SK-N-SH (cell line): ENCODE measurements around the gene ZSWIM5. TPM values are rescaled to one million over a fixed set of nuclear protein-coding genes. Genes with fewer than 3 reads are reported as not detected.

Experiments used
- CTCF ChIA-PET: fragments of 300-600, 350-600 bp; formaldehyde crosslinking; extraction: SDS; loops from one replicate; lab custom pipeline; 2021; lab: Yijun Ruan, JAX
- POLR2A ChIA-PET: fragments of 350-600 bp; sonication (Branson Sonifier 250); formaldehyde crosslinking; extraction: SDS; loops from one replicate; lab custom pipeline; 2020; ENCODE audit warnings: antibody characterized with exemption, inconsistent platforms; lab: Yijun Ruan, JAX
- DNase-seq: peaks from one replicate; pipeline ENCODE4 v3.0.0; 2012
- H2AFZ ChIP-seq: fragments of 200-600 bp; sonication (generic); 2 replicates; pipeline ENCODE4 v1.8.1; 2016; ENCODE audit warnings: antibody characterized with exemption, mild to moderate bottlenecking, low read depth
- H3F3A ChIP-seq: fragments of 200-600 bp; sonication (generic); replicated peaks from 2 replicates; pipeline ENCODE3; 2016; ENCODE audit warnings: antibody characterized with exemption, mild to moderate bottlenecking; ENCODE audit not compliant: insufficient read depth
- H3K27ac ChIP-seq, 2 experiments: fragments of 200-500 bp in 1 of 2; fragments of 200-600 bp in 1 of 2; sonication (Bioruptor generic) in 1 of 2; sonication (generic), shearing (Covaris generic) in 1 of 2; 2 replicates each; pipeline versions ENCODE4 v1.5.1 to v1.6.1; 2014 to 2016; ENCODE audit warnings: low read depth in 2 of 2, inconsistent platforms in 1 of 2, low read length in 1 of 2, mild to moderate bottlenecking in 1 of 2, mixed read lengths in 1 of 2
- H3K27me3 ChIP-seq: fragments of 200-600 bp; sonication (generic), shearing (Covaris generic); 2 replicates; pipeline ENCODE4 v1.6.1; 2016; ENCODE audit warnings: mixed run types; ENCODE audit not compliant: insufficient read depth
- H3K36me3 ChIP-seq, 2 experiments: fragments of 200-500 bp in 1 of 2; fragments of 200-600 bp in 1 of 2; sonication (Bioruptor generic) in 1 of 2; sonication (generic) in 1 of 2; replicated peaks in 1 of 2; 2 replicates each; pipeline versions ENCODE3 to v1.5.1; 2014 to 2016; ENCODE audit warnings: low read length in 1 of 2, mild to moderate bottlenecking in 1 of 2; ENCODE audit not compliant: insufficient read depth in 2 of 2, control insufficient read depth in 1 of 2
- H3K4me1 ChIP-seq, 2 experiments: fragments of 200-500 bp in 1 of 2; fragments of 200-600 bp in 1 of 2; sonication (Bioruptor generic) in 1 of 2; sonication (generic), shearing (Covaris generic) in 1 of 2; 2 replicates each; pipeline versions ENCODE4 v1.5.1 to v1.6.1; 2014 to 2016; ENCODE audit warnings: low read depth in 1 of 2, low read length in 1 of 2, mixed run types in 1 of 2; ENCODE audit not compliant: insufficient read depth in 2 of 2, control insufficient read depth in 1 of 2
- H3K4me2 ChIP-seq: fragments of 200-600 bp; sonication (generic), shearing (Covaris generic); 2 replicates; pipeline ENCODE4 v1.6.1; 2017; ENCODE audit warnings: mixed run types
- H3K4me3 ChIP-seq, 2 experiments: fragments of 200-500 bp in 1 of 2; fragments of 200-600 bp in 1 of 2; sonication (Bioruptor generic) in 1 of 2; sonication (generic), shearing (Covaris generic) in 1 of 2; 2 replicates each; pipeline versions ENCODE4 v1.5.1 to v1.8.1; 2014 to 2016; ENCODE audit warnings: low read depth in 2 of 2, inconsistent platforms in 1 of 2, low read length in 1 of 2, mild to moderate bottlenecking in 1 of 2, mixed read lengths in 1 of 2, moderate library complexity in 1 of 2
- H3K79me2 ChIP-seq: fragments of 200-600 bp; sonication (generic); 2 replicates; pipeline ENCODE4 v1.8.1; 2017; ENCODE audit warnings: mild to moderate bottlenecking; ENCODE audit not compliant: insufficient read depth
- H3K9ac ChIP-seq: fragments of 200-600 bp; sonication (generic); 2 replicates; pipeline ENCODE4 v1.6.1; 2017; ENCODE audit warnings: mixed run types
- H3K9me2 ChIP-seq: fragments of 200-600 bp; sonication (generic); 2 replicates; pipeline ENCODE4 v1.6.1; 2017; ENCODE audit warnings: mixed run types
- H3K9me3 ChIP-seq: fragments of 200-600 bp; sonication (generic); 2 replicates; pipeline ENCODE4 v1.6.1; 2017; ENCODE audit warnings: mixed run types, mild to moderate bottlenecking, moderate library complexity
- H4K20me1 ChIP-seq: fragments of 200-600 bp; sonication (generic); 2 replicates; pipeline ENCODE4 v1.6.1; 2017; ENCODE audit warnings: mild to moderate bottlenecking, mixed run types; ENCODE audit not compliant: insufficient read depth
- ELF1 ChIP-seq: IDR thresholded peaks from 2 replicates; pipeline ENCODE4 v1.4.0; 2012
- EP300 ChIP-seq, 2 experiments: IDR thresholded peaks; 2 replicates each; pipeline versions ENCODE4 v1.4.0 to v1.6.1; 2012; ENCODE audit warnings: borderline replicate concordance in 1 of 2, low read depth in 1 of 2, low read length in 1 of 2
- GABPA ChIP-seq: IDR thresholded peaks from 2 replicates; pipeline ENCODE4 v1.4.0; 2012; ENCODE audit warnings: low read depth, mild to moderate bottlenecking
- IRF3 ChIP-seq: fragments of 150-350 bp; IDR thresholded peaks from 2 replicates; pipeline ENCODE4 v1.6.1; 2016; ENCODE audit warnings: mild to moderate bottlenecking, low read depth, low read length
- POLR2AphosphoS5 ChIP-seq: IDR thresholded peaks from 2 replicates; pipeline ENCODE4 v1.6.1; 2012; ENCODE audit warnings: low read depth, low read length
- RAD21 ChIP-seq: IDR thresholded peaks from 2 replicates; pipeline ENCODE4 v1.6.1; 2012; ENCODE audit warnings: mild to moderate bottlenecking, low read length
- RCOR1 ChIP-seq: fragments of 150-350 bp; IDR thresholded peaks from 2 replicates; pipeline ENCODE4 v1.6.1; 2017; ENCODE audit warnings: antibody characterized with exemption, low read length
- RXRA ChIP-seq: IDR thresholded peaks from 2 replicates; pipeline ENCODE4 v1.4.0; 2012; ENCODE audit warnings: low read depth, mild to moderate bottlenecking, borderline replicate concordance
- SMC3 ChIP-seq: IDR thresholded peaks from 2 replicates; pipeline ENCODE4 v1.6.1; 2012; ENCODE audit warnings: low read depth, low read length, improper control_type of control experiment
- TAF1 ChIP-seq: IDR thresholded peaks from 2 replicates; pipeline ENCODE4 v1.6.1; 2012; ENCODE audit warnings: low read depth, mild to moderate bottlenecking, low read length, moderate library complexity, borderline replicate concordance
- WGBS: methylation state at CpG from one replicate; pipeline ENCODE4 v1.1.6; 2017; ENCODE audit warnings: low lambda C conversion rate; 5-methylcytosine and 5-hydroxymethylcytosine counted together
- polyA plus RNA-seq, 3 experiments: library from polyadenylated mRNA; depleted of rRNA; stranded (reverse); fragments of >200 nt; gene quantifications; 2 replicates each; pipeline ENCODE4 v1.2.3, GENCODE V29; 2012
- TF ChIP-seq, protein P1 (sequence below): fragments of 200-600 bp; sonication (generic); IDR thresholded peaks from 2 replicates; pipeline ENCODE4 v1.6.1; 2017; ENCODE audit warnings: antibody characterized with exemption, mild to moderate bottlenecking, moderate library complexity
- TF ChIP-seq, protein P2 (sequence below): IDR thresholded peaks from 2 replicates; pipeline ENCODE4 v1.4.0; 2012; ENCODE audit warnings: low read depth, borderline replicate concordance

ZSWIM5 gene
- polyA plus RNA-seq, 1 of the 3 experiments (the other 2 are of a cell fraction), result 0.07 TPM

DNA sequence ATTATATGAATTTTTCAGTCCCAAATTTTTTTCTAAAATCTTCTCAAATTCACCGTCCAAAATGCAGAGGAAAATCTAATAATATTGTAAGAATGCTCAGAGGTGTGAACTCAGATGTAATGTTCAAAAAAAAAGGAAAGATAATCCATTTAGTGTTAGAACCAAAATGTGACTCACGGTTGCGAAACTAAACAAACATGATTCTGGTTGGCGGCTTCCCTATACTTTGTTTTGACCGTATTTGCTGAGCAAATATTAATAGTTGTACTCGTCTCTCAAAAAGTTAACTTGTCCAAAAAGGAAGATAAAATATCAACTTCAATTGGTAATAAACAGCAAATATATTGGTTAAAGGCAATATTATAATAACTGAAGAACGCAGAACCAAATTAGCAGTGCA is 34.4 kb downstream of the ZSWIM5 start:
- Histone ChIP-seq H3K27ac (no peak overlapping the region), H4K20me1 (no peaks in the 10 kb centered on the region)
- 57% methylated on average over 7 of the region's 7 CpGs for WGBS
- TF ChIP-seq GABPA (no peak), IRF3 (no peak), RCOR1 (no peak), TAF1 (no peak), POLR2AphosphoS5 (no peak), RXRA (no peak), ELF1 (no peak), EP300 (IDR thresholded peaks at IDR 0.05; ENCODE audit: borderline replicate concordance in 1 of 2, low read depth in 1 of 2, low read length in 1 of 2) (no peak), SMC3 (no peak)
- TF ChIP-seq, protein P1, sequence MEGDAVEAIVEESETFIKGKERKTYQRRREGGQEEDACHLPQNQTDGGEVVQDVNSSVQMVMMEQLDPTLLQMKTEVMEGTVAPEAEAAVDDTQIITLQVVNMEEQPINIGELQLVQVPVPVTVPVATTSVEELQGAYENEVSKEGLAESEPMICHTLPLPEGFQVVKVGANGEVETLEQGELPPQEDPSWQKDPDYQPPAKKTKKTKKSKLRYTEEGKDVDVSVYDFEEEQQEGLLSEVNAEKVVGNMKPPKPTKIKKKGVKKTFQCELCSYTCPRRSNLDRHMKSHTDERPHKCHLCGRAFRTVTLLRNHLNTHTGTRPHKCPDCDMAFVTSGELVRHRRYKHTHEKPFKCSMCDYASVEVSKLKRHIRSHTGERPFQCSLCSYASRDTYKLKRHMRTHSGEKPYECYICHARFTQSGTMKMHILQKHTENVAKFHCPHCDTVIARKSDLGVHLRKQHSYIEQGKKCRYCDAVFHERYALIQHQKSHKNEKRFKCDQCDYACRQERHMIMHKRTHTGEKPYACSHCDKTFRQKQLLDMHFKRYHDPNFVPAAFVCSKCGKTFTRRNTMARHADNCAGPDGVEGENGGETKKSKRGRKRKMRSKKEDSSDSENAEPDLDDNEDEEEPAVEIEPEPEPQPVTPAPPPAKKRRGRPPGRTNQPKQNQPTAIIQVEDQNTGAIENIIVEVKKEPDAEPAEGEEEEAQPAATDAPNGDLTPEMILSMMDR, result no peak
- TF ChIP-seq, protein P2, sequence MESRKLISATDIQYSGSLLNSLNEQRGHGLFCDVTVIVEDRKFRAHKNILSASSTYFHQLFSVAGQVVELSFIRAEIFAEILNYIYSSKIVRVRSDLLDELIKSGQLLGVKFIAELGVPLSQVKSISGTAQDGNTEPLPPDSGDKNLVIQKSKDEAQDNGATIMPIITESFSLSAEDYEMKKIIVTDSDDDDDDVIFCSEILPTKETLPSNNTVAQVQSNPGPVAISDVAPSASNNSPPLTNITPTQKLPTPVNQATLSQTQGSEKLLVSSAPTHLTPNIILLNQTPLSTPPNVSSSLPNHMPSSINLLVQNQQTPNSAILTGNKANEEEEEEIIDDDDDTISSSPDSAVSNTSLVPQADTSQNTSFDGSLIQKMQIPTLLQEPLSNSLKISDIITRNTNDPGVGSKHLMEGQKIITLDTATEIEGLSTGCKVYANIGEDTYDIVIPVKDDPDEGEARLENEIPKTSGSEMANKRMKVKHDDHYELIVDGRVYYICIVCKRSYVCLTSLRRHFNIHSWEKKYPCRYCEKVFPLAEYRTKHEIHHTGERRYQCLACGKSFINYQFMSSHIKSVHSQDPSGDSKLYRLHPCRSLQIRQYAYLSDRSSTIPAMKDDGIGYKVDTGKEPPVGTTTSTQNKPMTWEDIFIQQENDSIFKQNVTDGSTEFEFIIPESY, result no peak
- TF ChIP-seq, all 33 proteins: peak for 0
- DNase-seq, result no peak
- Histone ChIP-seq H3F3A (no peaks in the 10 kb centered on the region), H3K9me3 (no peaks in the 10 kb centered on the region), H3K27me3 (no peaks in the 10 kb centered on the region), H3K4me3 (no peak overlapping the region), H2AFZ (no peak overlapping the region), H3K9ac (no peak overlapping the region), H3K4me1 (no peaks in the 10 kb centered on the region), H3K79me2 (no peaks in the 10 kb centered on the region; the same call in 1 of the 2 replicates), H3K36me3 (no peaks in the 10 kb centered on the region), H3K4me2 (no peak overlapping the region), H3K9me2 (no peaks in the 10 kb centered on the region)
- ChIA-PET POLR2A (no interaction called here), CTCF (interaction anchor here (0.6 kb wide), 1 partner anchor 667 kb away, joined by 3 read pairs; no protein-coding TSS in a partner anchor)

DNA sequence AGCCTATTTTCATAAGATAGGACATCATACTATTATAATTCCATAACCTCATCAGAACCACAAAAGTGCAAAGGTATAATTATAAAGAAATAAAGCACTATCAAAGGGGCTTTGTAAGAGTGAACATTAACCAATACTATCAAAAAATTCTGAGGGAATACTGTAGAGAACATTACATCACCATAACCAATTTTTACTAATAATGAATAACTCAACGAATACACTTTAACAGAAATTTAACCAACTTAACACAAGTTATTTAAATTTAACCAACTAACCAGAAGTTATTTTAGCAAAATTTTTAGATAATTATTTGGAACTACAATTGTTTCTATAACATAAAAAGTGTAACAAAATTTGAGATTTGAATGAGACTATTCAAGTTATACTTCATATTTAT is 34.8 kb downstream of the ZSWIM5 start:
- Histone ChIP-seq H3K9ac (no peak overlapping the region), H3K9me2 (no peaks in the 10 kb centered on the region), H3K9me3 (no peaks in the 10 kb centered on the region), H2AFZ (no peak overlapping the region), H3K4me2 (no peak overlapping the region), H3K4me1 (no peaks in the 10 kb centered on the region), H3K27me3 (no peaks in the 10 kb centered on the region), H3K27ac (no peak overlapping the region), H3F3A (no peaks in the 10 kb centered on the region), H3K36me3 (no peaks in the 10 kb centered on the region), H4K20me1 (no peaks in the 10 kb centered on the region), H3K79me2 (no peaks in the 10 kb centered on the region; the same call in 1 of the 2 replicates), H3K4me3 (no peak overlapping the region)
- WGBS, result 70% methylated on average over 1 of the region's 1 CpG
- no peak for TF ChIP-seq RAD21
- DNase-seq, result no peak
- ChIA-PET CTCF (no interaction called here), POLR2A (no interaction called here)
